Stomach smooth muscle (tissue), 2 donors: ENCODE results near the gene RTKN2.
"Not testable (repeated sequence)": the region's sequence is repeated elsewhere in the genome, so short reads cannot be mapped to it uniquely, and the experiment has no call there.

Source experiments
- H3K27ac ChIP-seq: one replicate; pipeline ENCODE4 v1.7.0; 2013; ENCODE audit warnings: mild to moderate bottlenecking, low read length, inconsistent platforms
- H3K27me3 ChIP-seq, 2 donors: one replicate each; pipeline ENCODE4 v1.7.0; 2013; ENCODE audit warnings: low read length in 2 of 2; ENCODE audit not compliant: insufficient read depth in 2 of 2, control insufficient read depth in 1 of 2
- H3K36me3 ChIP-seq, 2 donors: one replicate each; pipeline ENCODE4 v1.7.0; 2013; ENCODE audit warnings: low read length in 2 of 2; ENCODE audit not compliant: control insufficient read depth in 2 of 2, insufficient read depth in 2 of 2
- H3K4me1 ChIP-seq: one replicate; pipeline ENCODE4 v1.7.0; 2013; ENCODE audit warnings: low read length; ENCODE audit not compliant: control insufficient read depth, insufficient read depth
- H3K4me3 ChIP-seq, 2 donors: one replicate each; pipeline ENCODE4 v1.7.0; 2013; ENCODE audit warnings: low read length in 2 of 2
- H3K9ac ChIP-seq, 2 donors: one replicate each; pipeline ENCODE4 v1.7.0; 2013; ENCODE audit warnings: low read length in 2 of 2, mild to moderate bottlenecking in 1 of 2
- H3K9me3 ChIP-seq, 2 donors: one replicate each; pipeline ENCODE4 v1.7.0; 2013; ENCODE audit warnings: low read length in 2 of 2; ENCODE audit not compliant: control insufficient read depth in 2 of 2
- donor health status: healthy.
- donor health status: Pancreatic carcinoma.

RTKN2 gene

DNA sequence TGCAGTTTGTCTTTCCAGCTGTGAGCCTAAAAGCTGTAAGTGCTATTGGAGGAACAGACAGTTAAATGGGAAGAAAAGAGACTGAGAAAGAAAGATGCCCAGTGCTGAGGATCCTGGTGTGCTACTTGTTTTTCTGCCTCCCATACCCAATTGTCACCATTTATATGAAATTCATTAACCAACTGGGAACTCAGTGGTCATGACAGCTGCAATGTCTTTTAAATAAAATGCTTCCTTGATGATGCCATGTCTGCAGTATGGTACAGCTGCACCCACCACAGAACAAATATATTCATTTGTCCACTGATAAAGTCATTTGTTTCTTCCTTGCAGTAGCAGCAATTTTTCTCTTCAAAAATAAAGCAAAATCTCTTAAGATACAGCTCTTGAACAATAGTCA lies 15.6 kb upstream of the RTKN2 start:
- H3K27ac ChIP-seq: no peak overlapping the region

DNA sequence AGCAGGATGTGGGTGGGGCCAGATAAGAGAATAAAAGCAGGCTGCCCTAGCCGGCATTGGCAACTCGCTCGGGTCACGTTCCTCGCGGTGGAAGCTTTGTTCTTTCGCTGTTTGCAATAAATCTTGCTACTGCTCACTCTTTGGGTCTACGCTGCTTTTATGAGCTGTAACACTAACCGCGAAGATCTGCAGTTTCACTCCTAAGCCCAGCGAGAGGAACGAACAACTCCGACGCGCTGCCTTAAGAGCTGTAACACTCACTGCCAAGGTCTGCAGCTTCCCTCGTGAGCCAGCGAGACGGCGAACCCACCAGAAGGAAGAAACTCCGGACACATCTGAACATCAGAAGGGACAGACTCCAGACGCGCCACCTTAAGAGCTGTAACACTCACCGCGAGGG lies 12.7 kb upstream of the RTKN2 start:
- H3K4me1 ChIP-seq, H3K27ac ChIP-seq, H3K9ac ChIP-seq, H3K9me3 ChIP-seq, H3K4me3 ChIP-seq, H3K27me3 ChIP-seq, H3K36me3 ChIP-seq: not testable (repeated sequence)

More for the DNA sequence above, 15.6 kb upstream of the RTKN2 start:
- Histone ChIP-seq H3K9ac (no peak overlapping the region), H3K4me3 (no peak overlapping the region), H3K36me3 (no peaks in the 10 kb centered on the region), H3K27me3 (no peaks in the 10 kb centered on the region), H3K9me3 (no peaks in the 10 kb centered on the region), H3K4me1 (no peaks in the 10 kb centered on the region)

DNA sequence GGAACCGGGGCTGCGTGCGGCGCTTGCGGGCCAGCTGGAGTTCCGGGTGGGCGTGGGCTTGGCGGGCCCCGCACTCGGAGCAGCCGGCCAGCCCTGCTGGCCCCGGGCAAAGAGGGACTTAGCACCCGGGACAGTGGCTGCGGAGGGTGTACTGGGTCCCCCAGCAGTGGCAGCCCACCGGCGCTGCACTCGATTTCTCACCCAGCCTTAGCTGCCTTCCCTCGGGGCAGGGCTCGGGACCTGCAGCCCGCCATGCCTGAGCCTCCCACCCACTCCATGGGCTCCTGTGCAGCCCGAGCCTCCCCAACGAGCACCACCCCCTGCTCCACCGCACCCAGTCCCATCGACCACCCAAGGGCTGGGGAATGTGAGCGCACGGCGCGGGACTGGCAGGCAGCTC lies 11.7 kb upstream of the RTKN2 start:
- H3K27me3 ChIP-seq, H3K9ac ChIP-seq, H3K4me3 ChIP-seq, H3K36me3 ChIP-seq, H3K27ac ChIP-seq, H3K9me3 ChIP-seq, H3K4me1 ChIP-seq: not testable (repeated sequence)

DNA sequence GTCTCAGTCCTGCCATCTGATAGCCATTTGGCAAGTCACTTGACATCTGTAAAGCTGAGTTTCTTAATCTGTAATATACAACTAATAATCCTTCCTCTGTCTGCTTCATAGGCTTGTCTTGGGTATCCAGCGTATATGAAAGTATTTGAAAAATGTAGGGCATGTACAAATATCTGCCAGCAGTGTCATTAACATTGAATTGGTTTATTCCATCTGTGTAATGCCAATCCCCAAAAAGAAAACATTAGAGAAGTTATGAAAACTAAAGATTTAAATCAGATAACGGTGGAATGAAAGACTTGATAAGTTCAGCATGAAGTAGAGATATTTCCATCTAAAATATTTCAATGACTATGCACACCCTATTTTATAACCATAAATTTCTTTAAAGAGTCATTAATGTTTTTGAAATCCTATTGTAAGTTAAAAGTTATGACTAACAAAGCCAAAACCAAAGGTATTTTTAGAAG lies 9.8 kb upstream of the RTKN2 start:
- Histone ChIP-seq H3K9me3 (no peaks in the 10 kb centered on the region), H3K4me3 (no peak overlapping the region), H3K27me3 (no peaks in the 10 kb centered on the region), H3K27ac (no peak overlapping the region), H3K4me1 (no peaks in the 10 kb centered on the region), H3K36me3 (no peaks in the 10 kb centered on the region), H3K9ac (no peak overlapping the region)

DNA sequence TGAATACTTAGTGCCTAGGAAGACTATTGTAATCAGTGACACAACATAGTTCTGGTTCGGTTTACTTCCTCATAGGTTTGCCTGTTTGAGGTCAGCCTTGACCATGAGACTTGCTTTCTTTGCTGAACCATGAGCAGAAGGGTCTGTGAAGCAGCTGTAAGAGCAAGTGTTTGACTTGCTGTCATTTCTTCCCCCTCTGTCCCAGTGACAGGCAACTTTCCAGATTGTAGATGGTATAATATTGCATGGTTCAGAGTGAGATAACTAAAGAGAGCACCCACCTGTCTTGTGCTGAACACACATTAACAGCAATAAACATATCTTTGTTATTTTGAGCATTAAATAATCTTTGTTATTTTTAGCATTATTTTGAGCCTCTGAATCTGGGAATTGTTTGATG lies 9.3 kb upstream of the RTKN2 start:
- Histone ChIP-seq H3K4me3 (no peak overlapping the region), H3K9ac (no peak overlapping the region), H3K27me3 (no peaks in the 10 kb centered on the region), H3K4me1 (no peaks in the 10 kb centered on the region), H3K9me3 (no peaks in the 10 kb centered on the region), H3K27ac (no peak overlapping the region), H3K36me3 (no peaks in the 10 kb centered on the region)

DNA sequence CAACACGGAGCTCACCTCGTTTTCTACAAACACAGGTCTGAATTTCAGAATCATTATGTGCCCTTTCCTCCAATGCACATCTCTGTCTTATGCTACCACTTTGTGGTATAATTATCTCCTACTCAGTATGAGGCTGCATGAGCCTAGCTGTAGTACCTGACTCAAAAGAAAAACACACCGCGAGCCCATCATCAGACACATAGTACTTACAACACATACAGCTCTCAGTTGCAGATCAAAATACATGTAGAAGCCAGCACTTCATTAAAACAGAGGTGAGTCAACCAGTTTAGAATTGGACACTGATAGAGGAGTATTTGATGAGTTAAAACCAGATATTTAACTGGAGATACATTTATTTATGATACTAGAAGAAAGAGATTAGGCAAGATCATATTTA lies 1.4 kb upstream of the RTKN2 start:
- Histone ChIP-seq H3K4me1 (peaks cover 10% of the 10 kb centered on the region), H3K4me3 (no peak overlapping the region), H3K9ac (no peak overlapping the region), H3K27ac (no peak overlapping the region), H3K9me3 (no peaks in the 10 kb centered on the region), H3K27me3 (peaks cover 6 to 10% of the 10 kb centered on the region in 2 donors), H3K36me3 (no peaks in the 10 kb centered on the region)

DNA sequence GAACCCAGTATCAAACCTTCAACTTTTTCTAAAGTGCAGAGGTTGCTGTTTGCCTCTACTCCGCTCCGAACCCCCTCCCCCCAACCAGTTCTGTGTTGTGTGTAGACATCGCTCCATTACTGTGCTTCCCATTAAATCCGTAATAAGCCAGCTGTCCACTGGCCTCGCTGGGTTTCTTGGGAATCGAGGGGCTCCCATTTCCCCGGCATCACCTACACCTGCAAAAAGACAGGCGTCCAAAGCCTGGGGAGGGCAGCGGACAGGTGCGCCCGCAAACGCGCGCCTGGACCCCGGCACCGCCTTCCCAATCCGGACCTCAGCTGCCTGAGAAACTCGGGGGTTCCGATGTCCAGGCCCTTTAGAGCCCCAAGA lies 631 bp downstream of the RTKN2 start:
- Histone ChIP-seq H3K36me3 (no peaks in the 10 kb centered on the region), H3K27ac (no peak overlapping the region), H3K9ac (peak overlapping the region in 1 of 2 donors; percentile 22), H3K27me3 (peaks cover 6 to 10% of the 10 kb centered on the region in 2 donors), H3K9me3 (no peaks in the 10 kb centered on the region), H3K4me1 (peaks cover 10% of the 10 kb centered on the region), H3K4me3 (peak overlapping the region; percentile 80 to 84)

DNA sequence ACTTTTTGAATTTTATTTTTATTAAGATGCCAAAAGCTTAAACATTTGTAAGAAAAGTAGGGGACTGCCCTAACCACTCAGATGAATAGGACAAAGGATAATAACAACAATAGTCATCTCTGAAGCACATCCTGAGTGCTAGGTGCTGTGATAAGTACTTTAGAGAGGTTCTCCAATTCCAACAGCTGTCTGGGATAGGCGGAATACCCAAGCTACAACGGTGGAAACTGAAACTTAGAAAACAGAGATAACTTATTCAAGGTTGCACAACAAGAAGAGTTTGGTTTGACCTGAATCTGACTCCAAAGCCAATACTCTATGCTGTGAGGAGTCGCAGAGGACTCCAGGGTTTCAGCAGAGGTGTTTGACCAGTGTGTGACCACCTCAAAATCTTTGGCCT lies 2.0 kb downstream of the RTKN2 start:
- no peaks in the 10 kb centered on the region for H3K36me3 ChIP-seq
- H3K4me3 ChIP-seq: no peak overlapping the region
- H3K27me3 ChIP-seq: peaks cover 6 to 10% of the 10 kb centered on the region in 2 donors
- no peaks in the 10 kb centered on the region for H3K9me3 ChIP-seq
- no peak overlapping the region for H3K27ac ChIP-seq
- H3K4me1 ChIP-seq: peaks cover 10% of the 10 kb centered on the region
- no peak overlapping the region for H3K9ac ChIP-seq

DNA sequence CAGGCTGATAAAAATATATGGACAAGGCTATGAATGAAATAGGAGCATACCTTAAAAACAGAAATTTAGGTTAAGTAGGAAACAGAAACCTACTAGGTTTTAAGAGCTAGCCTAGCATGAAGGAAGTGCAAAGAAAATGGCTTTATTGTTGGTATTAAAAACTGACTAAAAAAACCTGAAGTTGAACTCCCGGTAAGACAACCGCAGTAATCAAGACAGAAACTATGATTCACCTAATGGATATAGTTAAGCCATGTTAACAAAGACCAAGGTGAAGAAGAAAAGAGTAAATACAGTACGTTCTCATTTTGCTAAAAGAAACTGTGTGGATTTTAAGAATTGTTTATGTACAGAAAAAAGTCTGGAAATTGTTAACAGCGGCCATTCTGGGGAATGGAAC lies 2.5 kb downstream of the RTKN2 start:
- Histone ChIP-seq H3K9me3 (no peaks in the 10 kb centered on the region), H3K36me3 (no peaks in the 10 kb centered on the region), H3K27ac (no peak overlapping the region), H3K27me3 (peaks cover 6 to 10% of the 10 kb centered on the region in 2 donors), H3K4me1 (peaks cover 10% of the 10 kb centered on the region), H3K4me3 (no peak overlapping the region), H3K9ac (no peak overlapping the region)

DNA sequence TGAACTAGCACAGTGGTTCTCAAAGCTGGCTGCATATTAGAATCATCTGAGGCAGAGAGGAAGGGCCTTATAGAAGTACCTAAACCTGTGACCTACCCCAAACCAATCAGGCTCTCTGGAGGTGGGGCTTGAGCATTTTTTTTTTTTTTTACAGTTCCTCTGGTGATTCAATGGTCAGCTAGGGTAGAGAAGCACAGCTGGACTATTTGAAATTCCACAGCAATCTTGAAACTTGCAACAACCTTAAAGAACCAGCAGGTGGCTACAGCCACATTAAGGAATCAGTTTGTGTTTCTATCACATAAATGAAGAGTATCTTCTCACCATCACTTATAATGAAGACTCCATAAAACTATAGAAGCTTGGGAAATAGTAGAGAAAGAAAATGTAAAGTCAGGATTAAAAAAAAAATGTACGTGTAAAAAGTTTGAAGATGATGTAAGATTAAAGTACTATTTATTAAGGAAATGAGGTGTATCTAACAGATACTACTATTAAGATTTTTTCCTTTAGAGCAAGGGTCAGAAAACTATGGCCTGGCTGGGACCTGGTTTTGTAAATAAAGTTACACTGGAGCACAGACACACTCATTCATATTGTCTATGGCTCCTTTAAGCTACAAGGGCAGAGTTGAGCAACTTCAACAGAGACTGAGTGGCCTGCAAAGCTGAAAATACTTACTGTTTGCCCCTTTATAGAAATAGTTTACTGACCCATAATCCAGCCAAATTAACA lies 3.8 kb downstream of the RTKN2 start:
- Histone ChIP-seq H3K9ac (no peak overlapping the region), H3K9me3 (no peaks in the 10 kb centered on the region), H3K4me1 (peaks cover 10% of the 10 kb centered on the region), H3K27ac (no peak overlapping the region), H3K4me3 (no peak overlapping the region), H3K27me3 (peaks cover 6 to 10% of the 10 kb centered on the region in 2 donors), H3K36me3 (no peaks in the 10 kb centered on the region)

DNA sequence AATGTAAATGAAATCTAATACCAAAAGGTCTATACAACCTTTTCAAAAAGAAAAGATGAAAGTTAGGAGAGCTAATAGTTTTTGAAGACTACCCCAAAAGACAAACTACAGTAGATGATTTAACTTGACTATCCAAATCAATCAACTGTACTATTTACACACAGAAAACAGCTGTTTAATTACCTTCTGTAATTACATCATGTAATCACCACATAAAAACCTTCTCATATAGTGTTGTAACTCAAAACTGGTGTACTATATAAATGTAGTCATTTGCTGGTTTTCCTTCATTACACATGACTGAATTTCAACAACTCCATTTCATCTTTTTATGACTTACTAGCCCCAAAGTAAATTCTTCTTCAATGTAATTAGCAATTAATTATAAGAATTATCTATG lies 4.5 kb downstream of the RTKN2 start:
- no peak overlapping the region for H3K4me3 ChIP-seq

More for the DNA sequence above, 4.5 kb downstream of the RTKN2 start:
- peaks cover 6 to 10% of the 10 kb centered on the region in 2 donors for H3K27me3 ChIP-seq
- no peaks in the 10 kb centered on the region for H3K9me3 ChIP-seq
- H3K4me1 ChIP-seq: peaks cover 10% of the 10 kb centered on the region
- no peak overlapping the region for H3K27ac ChIP-seq
- H3K9ac ChIP-seq: no peak overlapping the region
- no peaks in the 10 kb centered on the region for H3K36me3 ChIP-seq
